GM23248 (cell line): Measurements from ENCODE around the gene VDAC1.

Experiments used
- EZH2 ChIP-seq: fragments of 200-600 bp; sonication (generic); IDR thresholded peaks from 2 replicates; pipeline ENCODE4 v1.6.1; 2018; ENCODE audit warnings: antibody characterized with exemption, mild to moderate bottlenecking; ENCODE audit not compliant: insufficient read depth, poor library complexity, severe bottlenecking
- EZH2phosphoT487 ChIP-seq: fragments of 200-600 bp; sonication (generic); IDR thresholded peaks from 2 replicates; pipeline ENCODE4 v1.6.1; 2018; ENCODE audit warnings: antibody characterized with exemption, moderate library complexity, mild to moderate bottlenecking, low read depth; ENCODE audit not compliant: insufficient read depth

GRCh38 chr5:133952729-133953567, 51.8 kb downstream of the VDAC1 start:
- TF ChIP-seq EZH2 (no peak), EZH2phosphoT487 (no peak)
